Endodermal cell (in vitro differentiated cells): ENCODE data around the gene ICAM3. TPM values are rescaled to one million over a fixed set of nuclear protein-coding genes. Genes with fewer than 3 reads are reported as not detected.

ENCODE experiments used
- DNase-seq: peaks from one replicate; pipeline ENCODE4 v3.0.0-alpha.2; 2017
- H3K27ac ChIP-seq: 2 replicates; pipeline ENCODE4 v1.5.1; 2013; ENCODE audit warnings: mild to moderate bottlenecking, low read depth, low read length, moderate library complexity
- H3K27me3 ChIP-seq: 2 replicates; pipeline ENCODE4 v1.6.1; 2013; ENCODE audit warnings: mild to moderate bottlenecking, low read length, moderate library complexity; ENCODE audit not compliant: insufficient read depth, control insufficient read depth, poor library complexity, severe bottlenecking
- H3K36me3 ChIP-seq: 2 replicates; pipeline ENCODE4 v1.7.0; 2013; ENCODE audit warnings: mild to moderate bottlenecking, low read length, moderate library complexity; ENCODE audit not compliant: control insufficient read depth, insufficient read depth
- H3K4me1 ChIP-seq: one replicate; pipeline ENCODE4 v1.7.0; 2013; ENCODE audit warnings: low read length; ENCODE audit not compliant: control insufficient read depth, insufficient read depth
- H3K4me3 ChIP-seq: 2 replicates; pipeline ENCODE4 v1.5.1; 2013; ENCODE audit warnings: mild to moderate bottlenecking, low read length, moderate library complexity
- H3K9ac ChIP-seq: 2 replicates; pipeline ENCODE4 v1.6.1; 2013; ENCODE audit warnings: mild to moderate bottlenecking, low read length, moderate library complexity; ENCODE audit not compliant: poor library complexity, severe bottlenecking; ENCODE audit errors: extremely low read depth
- H3K9me3 ChIP-seq: 2 replicates; pipeline ENCODE4 v1.6.1; 2013; ENCODE audit warnings: mild to moderate bottlenecking, low read length, moderate library complexity; ENCODE audit not compliant: control insufficient read depth
- H3K27ac Mint-ChIP-seq: 2 replicates; pipeline ENCODE4 v1.8.0; 2020; ENCODE audit warnings: mixed read lengths
- H3K27me3 Mint-ChIP-seq: 2 replicates; pipeline ENCODE4 v1.8.0; 2021; ENCODE audit warnings: mild to moderate bottlenecking, mixed read lengths; ENCODE audit not compliant: insufficient read depth
- H3K36me3 Mint-ChIP-seq: 2 replicates; pipeline ENCODE4 v1.8.0; 2020; ENCODE audit warnings: low read depth, mixed read lengths
- H3K4me1 Mint-ChIP-seq: 2 replicates; pipeline ENCODE4 v1.8.0; 2020; ENCODE audit warnings: mixed read lengths
- H3K4me3 Mint-ChIP-seq: 2 replicates; pipeline ENCODE4 v1.8.0; 2020; ENCODE audit warnings: mild to moderate bottlenecking, moderate library complexity, mixed read lengths
- H3K9me3 Mint-ChIP-seq: 2 replicates; pipeline ENCODE4 v1.8.0; 2020; ENCODE audit warnings: mild to moderate bottlenecking, mixed read lengths
- CTCF ChIP-seq: fragments of 200-600 bp; sonication (generic); conservative IDR thresholded peaks from 2 replicates; pipeline ENCODE4 v1.5.0; 2021; ENCODE audit warnings: antibody characterized with exemption, mild to moderate bottlenecking
- WGBS, 2 experiments: methylation state at CpG; one replicate each; pipeline versions ENCODE4 v1.1.5 to v1.1.7; 2013; ENCODE audit warnings: missing lambda C conversion rate in 2 of 2, mixed read lengths in 1 of 2; ENCODE audit not compliant: insufficient coverage in 1 of 2, insufficient read length in 1 of 2; 5-methylcytosine and 5-hydroxymethylcytosine counted together
- total RNA-seq, 2 donors: library from RNA; stranded (reverse); fragmentation: NEBNext Ultra II Directional in 1 of 2; extraction: Animal tissue kit (Norgen Biotek cat#: 25700) in 1 of 2; gene quantifications; 2 replicates in 1 of 2; 3 replicates in 1 of 2; pipeline ENCODE4 v1.2.1, GENCODE V29; 2021

Gene ICAM3
- total RNA-seq, 2 donors from 2014 or later, result 2.7 to 13.7 TPM

- H3K36me3 Mint-ChIP-seq, result no peaks in the 10 kb centered on the region
- WGBS, 2 experiments, result 11 to 17% methylated on average over 6 to 48 of the region's 48 CpGs
- peak; percentile 74 for DNase-seq
- Histone ChIP-seq H3K36me3 (no peaks in the 10 kb centered on the region), H3K27me3 (peaks cover 87% of the 10 kb centered on the region), H3K9me3 (no peaks in the 10 kb centered on the region), H3K4me1 (peaks cover 3% of the 10 kb centered on the region), H3K27ac (no peak overlapping the region), H3K4me3 (peak overlapping the region; percentile 65), H3K9ac (no peak overlapping the region)
- peak; percentile 64 for TF ChIP-seq CTCF
- H3K4me3 Mint-ChIP-seq, result peak overlapping the region; percentile 37
- H3K27ac Mint-ChIP-seq, result no peak overlapping the region
- peaks cover 11% of the 10 kb centered on the region for H3K4me1 Mint-ChIP-seq
- H3K27me3 Mint-ChIP-seq, result peaks cover 94% of the 10 kb centered on the region
- H3K9me3 Mint-ChIP-seq, result peaks cover 9% of the 10 kb centered on the region
These were observed 44.0 kb downstream of the ICAM3 start for GRCh38 chr19:10295305-10295846.

- no peak overlapping the region for H3K27ac ChIP-seq
- H3K9me3 ChIP-seq, result no peaks in the 10 kb centered on the region
- H3K4me1 ChIP-seq, result peaks cover 3% of the 10 kb centered on the region
- H3K9ac ChIP-seq, result no peak overlapping the region
- H3K36me3 ChIP-seq, result no peaks in the 10 kb centered on the region
- H3K27me3 ChIP-seq, result peaks cover 89% of the 10 kb centered on the region
- Mint-ChIP-seq H3K27ac (no peak overlapping the region), H3K9me3 (peaks cover 10% of the 10 kb centered on the region), H3K4me3 (no peak overlapping the region), H3K27me3 (peaks cover 97% of the 10 kb centered on the region), H3K36me3 (no peaks in the 10 kb centered on the region), H3K4me1 (peaks cover 14% of the 10 kb centered on the region)
- peak; percentile 88 for DNase-seq
- 14 to 20% methylated on average over 18 to 25 of the region's 25 CpGs for WGBS, 2 experiments
- H3K4me3 ChIP-seq, result no peak overlapping the region
- TF ChIP-seq CTCF, result peak; percentile 66
These were observed 45.1 kb downstream of the ICAM3 start for GRCh38 chr19:10294368-10294697.

- no peaks in the 10 kb centered on the region for H3K36me3 ChIP-seq
- H3K4me3 ChIP-seq, result no peak overlapping the region
- Mint-ChIP-seq H3K9me3 (peaks cover 10% of the 10 kb centered on the region), H3K36me3 (no peaks in the 10 kb centered on the region), H3K27ac (no peak overlapping the region), H3K27me3 (peaks cover 97% of the 10 kb centered on the region), H3K4me1 (peaks cover 14% of the 10 kb centered on the region), H3K4me3 (no peak overlapping the region)
- peaks cover 3% of the 10 kb centered on the region for H3K4me1 ChIP-seq
- no peaks in the 10 kb centered on the region for H3K9me3 ChIP-seq
- TF ChIP-seq CTCF, result no peak
- no peak overlapping the region for H3K9ac ChIP-seq
- WGBS, 2 experiments, result 31 to 33% methylated on average over 34 to 49 of the region's 49 CpGs
- peaks cover 94% of the 10 kb centered on the region for H3K27me3 ChIP-seq
- no peak for DNase-seq
- H3K27ac ChIP-seq, result no peak overlapping the region
These were observed 45.6 kb downstream of the ICAM3 start for GRCh38 chr19:10293637-10294367.
